Measurements from ENCODE around the gene AMTN. TPM values are rescaled to one million over a fixed set of nuclear protein-coding genes. Genes with fewer than 3 reads are reported as not detected.
"Not testable (repeated sequence)": the region's sequence is repeated elsewhere in the genome, so short reads cannot be mapped to it uniquely, and the experiment has no call there.

The AMTN gene
- total RNA-seq: not detected

GRCh38 chr4:70518269-70518668 is at the start of gene AMTN:
TSS of gene AMTN (plus strand) at chr4:70518569. CDS start at chr4:70518778, 209 bp downstream.
- DNase-seq (ENCODE audit: low spot score) (no peak), ATAC-seq (no peak)
- Mint-ChIP-seq H3K27me3 (peaks cover 12 to 21% of the 10 kb centered on the region in 2 donors), H3K36me3 (no peaks in the 10 kb centered on the region), H3K27ac (no peak within 1 kb of the TSS), H3K4me3 (no peak within 1 kb of the TSS), H3K4me1 (ENCODE audit: low read depth in 2 of 2) (no peaks in the 10 kb centered on the region), H3K9me3 (no peaks in the 10 kb centered on the region)

GRCh38 chr4:70471897-70472296 is 46.5 kb upstream of the AMTN start, which contains the start of gene MUC7:
TSS of gene MUC7 (plus strand) at chr4:70472197. CDS start at chr4:70474022, 1,825 bp downstream.
- Mint-ChIP-seq H3K4me1 (ENCODE audit: low read depth in 2 of 2) (no peaks in the 10 kb centered on the region), H3K4me3 (no peak within 1 kb of the TSS), H3K9me3 (peaks cover 10% of the 10 kb centered on the region), H3K27ac (no peak within 1 kb of the TSS), H3K36me3 (no peaks in the 10 kb centered on the region), H3K27me3 (no peaks in the 10 kb centered on the region)
- no peak for DNase-seq (ENCODE audit: low spot score)
- no peak for ATAC-seq

- Mint-ChIP-seq H3K9me3 (peaks cover 3% of the 10 kb centered on the region), H3K27me3 (no peaks in the 10 kb centered on the region)
These were observed 44.7 kb upstream of the AMTN start for GRCh38 chr4:70473679-70474078.

GRCh38 chr4:70488748-70489147 is 29.6 kb upstream of the AMTN start:
- DNase-seq (ENCODE audit: low spot score) (no peak), ATAC-seq (no peak)
- Mint-ChIP-seq H3K4me3 (no peak overlapping the region), H3K27ac (no peak overlapping the region), H3K4me1 (ENCODE audit: low read depth in 2 of 2) (no peaks in the 10 kb centered on the region), H3K36me3 (no peaks in the 10 kb centered on the region), H3K27me3 (peaks cover 0 to 5% of the 10 kb centered on the region in 2 donors), H3K9me3 (no peaks in the 10 kb centered on the region)

More at GRCh38 chr4:70473679-70474078, 44.7 kb upstream of the AMTN start:
- no peak overlapping the region for H3K4me3 Mint-ChIP-seq
- H3K4me1 Mint-ChIP-seq (ENCODE audit: low read depth in 2 of 2): no peaks in the 10 kb centered on the region
- no peak overlapping the region for H3K27ac Mint-ChIP-seq
- H3K36me3 Mint-ChIP-seq: no peaks in the 10 kb centered on the region
- DNase-seq (ENCODE audit: low spot score) (no peak), ATAC-seq (no peak)

GRCh38 chr4:70496231-70496630 is 22.1 kb upstream of the AMTN start:
- H3K36me3 Mint-ChIP-seq: no peaks in the 10 kb centered on the region
- no peak for ATAC-seq
- H3K27ac Mint-ChIP-seq: no peak overlapping the region
- DNase-seq (ENCODE audit: low spot score): no peak
- H3K27me3 Mint-ChIP-seq: peaks cover 7 to 12% of the 10 kb centered on the region in 2 donors
- H3K4me1 Mint-ChIP-seq (ENCODE audit: low read depth in 2 of 2): no peaks in the 10 kb centered on the region
- H3K4me3 Mint-ChIP-seq: no peak overlapping the region
- H3K9me3 Mint-ChIP-seq: no peaks in the 10 kb centered on the region

GRCh38 chr4:70501838-70502237 is 16.5 kb upstream of the AMTN start:
- not testable (repeated sequence) for H3K27me3 Mint-ChIP-seq; H3K9me3 Mint-ChIP-seq; H3K36me3 Mint-ChIP-seq; H3K4me1 Mint-ChIP-seq (ENCODE audit: low read depth in 2 of 2); DNase-seq (ENCODE audit: low spot score); H3K27ac Mint-ChIP-seq; ATAC-seq; H3K4me3 Mint-ChIP-seq

- DNase-seq (ENCODE audit: low spot score) (no peak), ATAC-seq (no peak)
- Mint-ChIP-seq H3K9me3 (no peaks in the 10 kb centered on the region), H3K36me3 (no peaks in the 10 kb centered on the region), H3K27me3 (peaks cover 0 to under 1% of the 10 kb centered on the region in 2 donors), H3K4me3 (no peak overlapping the region), H3K27ac (no peak overlapping the region), H3K4me1 (ENCODE audit: low read depth in 2 of 2) (no peaks in the 10 kb centered on the region)
These were observed 13.6 kb upstream of the AMTN start for GRCh38 chr4:70504733-70505132.

- ATAC-seq (peak in 1 of 2 donors; percentile 67), DNase-seq (ENCODE audit: low spot score) (peak; percentile 64)
- H3K4me3 Mint-ChIP-seq: no peak overlapping the region
- H3K27me3 Mint-ChIP-seq: no peaks in the 10 kb centered on the region
- H3K4me1 Mint-ChIP-seq (ENCODE audit: low read depth in 2 of 2): no peaks in the 10 kb centered on the region
- H3K27ac Mint-ChIP-seq: no peak overlapping the region
- no peaks in the 10 kb centered on the region for H3K9me3 Mint-ChIP-seq
- H3K36me3 Mint-ChIP-seq: no peaks in the 10 kb centered on the region
These were observed 13.1 kb upstream of the AMTN start for GRCh38 chr4:70505151-70505748.

GRCh38 chr4:70508801-70509200 is 9.6 kb upstream of the AMTN start:
- peaks cover 7 to 9% of the 10 kb centered on the region in 2 donors for H3K27me3 Mint-ChIP-seq
- H3K4me3 Mint-ChIP-seq: no peak overlapping the region
- no peaks in the 10 kb centered on the region for H3K4me1 Mint-ChIP-seq (ENCODE audit: low read depth in 2 of 2)
- H3K9me3 Mint-ChIP-seq: no peaks in the 10 kb centered on the region
- DNase-seq (ENCODE audit: low spot score) (no peak), ATAC-seq (no peak)
- no peaks in the 10 kb centered on the region for H3K36me3 Mint-ChIP-seq
- no peak overlapping the region for H3K27ac Mint-ChIP-seq

GRCh38 chr4:70511365-70511764 is 7.0 kb upstream of the AMTN start:
- Mint-ChIP-seq H3K36me3 (no peaks in the 10 kb centered on the region), H3K9me3 (no peaks in the 10 kb centered on the region), H3K4me3 (no peak overlapping the region), H3K27me3 (peaks cover 9% of the 10 kb centered on the region in 2 donors), H3K4me1 (ENCODE audit: low read depth in 2 of 2) (no peaks in the 10 kb centered on the region), H3K27ac (no peak overlapping the region)
- no peak for DNase-seq (ENCODE audit: low spot score)
- no peak for ATAC-seq

- Mint-ChIP-seq H3K9me3 (no peaks in the 10 kb centered on the region), H3K27ac (no peak overlapping the region), H3K4me3 (no peak overlapping the region), H3K27me3 (peaks cover 12 to 23% of the 10 kb centered on the region in 2 donors), H3K36me3 (no peaks in the 10 kb centered on the region), H3K4me1 (ENCODE audit: low read depth in 2 of 2) (no peaks in the 10 kb centered on the region)
- no peak for ATAC-seq
- DNase-seq (ENCODE audit: low spot score): no peak
These were observed 2.8 kb upstream of the AMTN start for GRCh38 chr4:70515367-70516250.

GRCh38 chr4:70518716-70519115 is 347 bp downstream of the AMTN start:
- H3K4me3 Mint-ChIP-seq: no peak overlapping the region
- H3K9me3 Mint-ChIP-seq: no peaks in the 10 kb centered on the region
- no peak for DNase-seq (ENCODE audit: low spot score)
- H3K36me3 Mint-ChIP-seq: no peaks in the 10 kb centered on the region
- peaks cover 9 to 17% of the 10 kb centered on the region in 2 donors for H3K27me3 Mint-ChIP-seq
- no peak for ATAC-seq
- H3K27ac Mint-ChIP-seq: no peak overlapping the region
- H3K4me1 Mint-ChIP-seq (ENCODE audit: low read depth in 2 of 2): no peaks in the 10 kb centered on the region

- ATAC-seq: no peak
- Mint-ChIP-seq H3K9me3 (no peaks in the 10 kb centered on the region), H3K4me3 (no peak overlapping the region), H3K36me3 (no peaks in the 10 kb centered on the region), H3K27ac (no peak overlapping the region), H3K4me1 (ENCODE audit: low read depth in 2 of 2) (no peaks in the 10 kb centered on the region), H3K27me3 (peaks cover 8 to 11% of the 10 kb centered on the region in 2 donors)
- no peak for DNase-seq (ENCODE audit: low spot score)
These were observed 4.3 kb downstream of the AMTN start for GRCh38 chr4:70522626-70523025.

GRCh38 chr4:70530997-70531396 is 12.6 kb downstream of the AMTN start:
- DNase-seq (ENCODE audit: low spot score) (no peak), ATAC-seq (no peak)
- H3K27me3 Mint-ChIP-seq: peaks cover 0 to 5% of the 10 kb centered on the region in 2 donors
- H3K4me3 Mint-ChIP-seq: no peak overlapping the region
- no peaks in the 10 kb centered on the region for H3K36me3 Mint-ChIP-seq
- H3K27ac Mint-ChIP-seq: no peak overlapping the region
- no peaks in the 10 kb centered on the region for H3K9me3 Mint-ChIP-seq
- H3K4me1 Mint-ChIP-seq (ENCODE audit: low read depth in 2 of 2): no peaks in the 10 kb centered on the region

Measured in natural killer cell treated with Interleukin-12 subunit alpha and Interleukin-12 subunit beta and Interleukin-15 and Interleukin-18, amount 100 ng/mL, for 72 hours (primary cell).